Type B pancreatic cell (in vitro differentiated cells): Measurements from ENCODE around the gene ANKH. TPM values are rescaled to one million over a fixed set of nuclear protein-coding genes. Genes with fewer than 3 reads are reported as not detected.

Experiments
- DNase-seq: peaks from one replicate; pipeline ENCODE4 v3.0.0; 2021; ENCODE audit warnings: mixed read lengths; ENCODE audit not compliant: unreplicated experiment; ENCODE audit errors: extremely low spot score
- H3K27ac Mint-ChIP-seq: 2 replicates; pipeline ENCODE4 v1.8.0; 2021; ENCODE audit warnings: mild to moderate bottlenecking, mixed read lengths
- H3K27me3 Mint-ChIP-seq: 2 replicates; pipeline ENCODE4 v1.8.0; 2021; ENCODE audit warnings: mixed read lengths
- H3K36me3 Mint-ChIP-seq: 2 replicates; pipeline ENCODE4 v1.8.0; 2021; ENCODE audit warnings: mixed read lengths
- H3K4me1 Mint-ChIP-seq: one replicate; pipeline ENCODE4 v1.8.0; 2021; ENCODE audit warnings: mixed read lengths; ENCODE audit not compliant: unreplicated experiment
- H3K4me3 Mint-ChIP-seq: 2 replicates; pipeline ENCODE4 v1.8.0; 2021; ENCODE audit warnings: mild to moderate bottlenecking, mixed read lengths
- H3K9me3 Mint-ChIP-seq: 2 replicates; pipeline ENCODE4 v1.8.0; 2021; ENCODE audit warnings: mixed read lengths
- CTCF ChIP-seq: fragments of 200-600 bp; sonication (generic); conservative IDR thresholded peaks from 2 replicates; pipeline ENCODE4 v1.5.0; 2021; ENCODE audit warnings: antibody characterized with exemption, mild to moderate bottlenecking
- total RNA-seq: library from RNA; stranded (reverse); gene quantifications from 2 replicates; pipeline ENCODE4 v1.2.1, GENCODE V29; 2021; ENCODE audit warnings: low replicate concordance

The ANKH gene
- total RNA-seq, 1 donor from 2014 or later, result 41.1 TPM

DNA sequence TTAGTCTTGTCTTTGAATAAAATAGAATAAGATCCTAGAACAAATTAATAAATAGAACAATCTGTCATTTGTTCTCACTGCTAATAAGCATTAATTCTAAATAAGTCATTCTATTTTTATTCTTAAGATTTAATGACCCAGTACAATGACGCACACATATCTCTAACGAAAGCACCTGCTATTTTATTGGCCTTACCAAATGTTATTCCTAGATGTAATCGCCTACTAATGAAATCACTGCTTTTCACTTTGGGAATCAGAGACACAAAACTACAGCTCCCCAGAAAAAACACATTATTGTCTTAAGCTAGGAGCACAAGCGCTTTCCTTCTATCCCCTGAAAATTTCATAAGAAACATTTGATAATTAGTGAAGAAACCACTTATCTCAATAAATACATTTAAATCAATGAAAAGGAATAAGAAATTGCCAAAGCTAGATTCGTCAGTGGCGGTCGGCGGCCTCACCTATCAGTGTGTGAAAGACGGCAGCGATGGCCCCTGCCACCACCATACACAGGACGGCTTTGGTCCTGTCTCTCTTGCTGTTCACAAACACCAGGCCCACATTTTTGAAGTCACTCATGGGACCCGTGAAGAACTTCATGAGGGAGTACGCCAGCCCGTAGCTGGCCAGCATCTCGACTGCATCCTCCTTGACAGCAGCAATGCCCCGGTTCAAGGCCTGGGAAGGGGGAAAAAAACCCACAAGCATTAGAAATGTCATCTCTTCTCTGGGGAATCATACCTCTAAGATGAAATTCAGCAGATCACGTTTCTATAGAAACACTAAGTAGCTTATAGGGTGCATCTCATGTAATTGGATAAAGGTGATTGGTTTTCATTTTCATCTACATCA, 102.8 kb downstream of the ANKH start:
- Mint-ChIP-seq H3K4me1 (peaks cover 24% of the 10 kb centered on the region), H3K9me3 (no peaks in the 10 kb centered on the region), H3K27ac (no peak overlapping the region), H3K27me3 (no peaks in the 10 kb centered on the region), H3K4me3 (no peak overlapping the region), H3K36me3 (peaks cover 3% of the 10 kb centered on the region)
- no peak for DNase-seq
- TF ChIP-seq CTCF, result no peak

- no peaks in the 10 kb centered on the region for H3K27me3 Mint-ChIP-seq
- no peak overlapping the region for H3K4me3 Mint-ChIP-seq
- H3K36me3 Mint-ChIP-seq, result peaks cover 3% of the 10 kb centered on the region
- H3K4me1 Mint-ChIP-seq, result peaks cover 24% of the 10 kb centered on the region
- TF ChIP-seq CTCF, result no peak
- H3K9me3 Mint-ChIP-seq, result no peaks in the 10 kb centered on the region
- no peak overlapping the region for H3K27ac Mint-ChIP-seq
- DNase-seq, result no peak
These were observed 103.7 kb downstream of the ANKH start for GRCh38 chr5:14767735-14768507.

GRCh38 chr5:14767053-14767452, 104.5 kb downstream of the ANKH start:
- Mint-ChIP-seq H3K4me1 (peaks cover 24% of the 10 kb centered on the region), H3K36me3 (peaks cover 3% of the 10 kb centered on the region), H3K4me3 (no peak overlapping the region), H3K27me3 (no peaks in the 10 kb centered on the region), H3K27ac (no peak overlapping the region), H3K9me3 (no peaks in the 10 kb centered on the region)
- TF ChIP-seq CTCF, result no peak
- no peak for DNase-seq

GRCh38 chr5:14766584-14766983, 105.0 kb downstream of the ANKH start:
- Mint-ChIP-seq H3K4me3 (no peak overlapping the region), H3K4me1 (peaks cover 24% of the 10 kb centered on the region), H3K36me3 (peaks cover 3% of the 10 kb centered on the region), H3K27me3 (no peaks in the 10 kb centered on the region), H3K27ac (no peak overlapping the region), H3K9me3 (no peaks in the 10 kb centered on the region)
- no peak for DNase-seq
- no peak for TF ChIP-seq CTCF

- no peak overlapping the region for H3K4me3 Mint-ChIP-seq
- H3K27me3 Mint-ChIP-seq, result no peaks in the 10 kb centered on the region
- H3K36me3 Mint-ChIP-seq, result peaks cover 3% of the 10 kb centered on the region
- no peak for DNase-seq
- peaks cover 16% of the 10 kb centered on the region for H3K4me1 Mint-ChIP-seq
- no peak for TF ChIP-seq CTCF
- H3K27ac Mint-ChIP-seq, result no peak overlapping the region
- no peaks in the 10 kb centered on the region for H3K9me3 Mint-ChIP-seq
These were observed 106.0 kb downstream of the ANKH start for GRCh38 chr5:14765587-14765986.
